GM18951 (cell line): ENCODE results near the gene RAB6B.

ENCODE experiments used
- POLR2A ChIP-seq: IDR thresholded peaks from 4 replicates; pipeline ENCODE4 v1.6.1; 2011; ENCODE audit warnings: mild to moderate bottlenecking; ENCODE audit not compliant: insufficient read length, insufficient read depth; ENCODE audit errors: extremely low read depth
- in situ Hi-C: fragments of 300-500 bp; cut with MboI; formaldehyde crosslinking; loops from one replicate; pipeline ENCODE4 v1.12.0; 2022; ENCODE audit warnings: low sequenced_read_pairs, mixed read lengths, inconsistent platforms; ENCODE audit not compliant: unreplicated experiment

The RAB6B gene

GRCh38 chr3:133862161-133862560, 33.5 kb downstream of the RAB6B start:
- in situ Hi-C loops = no loop called here
- TF ChIP-seq POLR2A = no peak

- TF ChIP-seq POLR2A = no peak
- in situ Hi-C loops = no loop called here
These were observed 35.2 kb downstream of the RAB6B start for GRCh38 chr3:133860519-133860918.

- in situ Hi-C loops = no loop called here
These were observed 36.1 kb downstream of the RAB6B start for GRCh38 chr3:133859381-133860234.

GRCh38 chr3:133857767-133858166, 37.9 kb downstream of the RAB6B start:
- TF ChIP-seq POLR2A = no peak

More at GRCh38 chr3:133859381-133860234, 36.1 kb downstream of the RAB6B start:
- no peak for TF ChIP-seq POLR2A

GRCh38 chr3:133856316-133856715, 39.4 kb downstream of the RAB6B start:
- TF ChIP-seq POLR2A = no peak
- in situ Hi-C loops = no loop called here

More at GRCh38 chr3:133857767-133858166, 37.9 kb downstream of the RAB6B start:
- in situ Hi-C loops = no loop called here

GRCh38 chr3:133855772-133856171, 39.9 kb downstream of the RAB6B start:
- in situ Hi-C loops = no loop called here
- no peak for TF ChIP-seq POLR2A

GRCh38 chr3:133855002-133855370, 40.7 kb downstream of the RAB6B start:
- no peak for TF ChIP-seq POLR2A
- in situ Hi-C loops = no loop called here

GRCh38 chr3:133854264-133855001, 41.2 kb downstream of the RAB6B start:
- in situ Hi-C loops = no loop called here
- TF ChIP-seq POLR2A = no peak

GRCh38 chr3:133853925-133854227, 41.8 kb downstream of the RAB6B start:
- in situ Hi-C loops = no loop called here
- TF ChIP-seq POLR2A = no peak

- no peak for TF ChIP-seq POLR2A
- in situ Hi-C loops = no loop called here
These were observed 42.4 kb downstream of the RAB6B start for GRCh38 chr3:133853063-133853924.

- in situ Hi-C loops = no loop called here
- TF ChIP-seq POLR2A = no peak
These were observed 43.8 kb downstream of the RAB6B start for GRCh38 chr3:133851931-133852330.

GRCh38 chr3:133851266-133851906, 44.3 kb downstream of the RAB6B start:
- TF ChIP-seq POLR2A = no peak
- in situ Hi-C loops = no loop called here

GRCh38 chr3:133850034-133850433, 45.6 kb downstream of the RAB6B start:
- in situ Hi-C loops = no loop called here
- no peak for TF ChIP-seq POLR2A
